GM20000 (cell line): Measurements from ENCODE around the gene PRKN.

Experiments
- DNase-seq: peaks from one replicate; pipeline ENCODE4 v3.0.0; 2012; ENCODE audit warnings: low spot score
- TF ChIP-seq, protein P1 (sequence below): IDR thresholded peaks from 2 replicates; pipeline ENCODE4 v1.5.1; 2012; ENCODE audit warnings: mild to moderate bottlenecking, control low read depth; ENCODE audit errors: extremely low read depth, missing control alignments

The PRKN gene

GRCh38 chr6:161477876-161478425 is 1249.6 kb downstream of the PRKN start:
- no peak for DNase-seq
- TF ChIP-seq, protein P1, sequence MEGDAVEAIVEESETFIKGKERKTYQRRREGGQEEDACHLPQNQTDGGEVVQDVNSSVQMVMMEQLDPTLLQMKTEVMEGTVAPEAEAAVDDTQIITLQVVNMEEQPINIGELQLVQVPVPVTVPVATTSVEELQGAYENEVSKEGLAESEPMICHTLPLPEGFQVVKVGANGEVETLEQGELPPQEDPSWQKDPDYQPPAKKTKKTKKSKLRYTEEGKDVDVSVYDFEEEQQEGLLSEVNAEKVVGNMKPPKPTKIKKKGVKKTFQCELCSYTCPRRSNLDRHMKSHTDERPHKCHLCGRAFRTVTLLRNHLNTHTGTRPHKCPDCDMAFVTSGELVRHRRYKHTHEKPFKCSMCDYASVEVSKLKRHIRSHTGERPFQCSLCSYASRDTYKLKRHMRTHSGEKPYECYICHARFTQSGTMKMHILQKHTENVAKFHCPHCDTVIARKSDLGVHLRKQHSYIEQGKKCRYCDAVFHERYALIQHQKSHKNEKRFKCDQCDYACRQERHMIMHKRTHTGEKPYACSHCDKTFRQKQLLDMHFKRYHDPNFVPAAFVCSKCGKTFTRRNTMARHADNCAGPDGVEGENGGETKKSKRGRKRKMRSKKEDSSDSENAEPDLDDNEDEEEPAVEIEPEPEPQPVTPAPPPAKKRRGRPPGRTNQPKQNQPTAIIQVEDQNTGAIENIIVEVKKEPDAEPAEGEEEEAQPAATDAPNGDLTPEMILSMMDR, result no peak

- TF ChIP-seq, protein P1, result no peak
- DNase-seq, result no peak
These were observed 1250.9 kb downstream of the PRKN start for GRCh38 chr6:161476711-161477110.

DNA sequence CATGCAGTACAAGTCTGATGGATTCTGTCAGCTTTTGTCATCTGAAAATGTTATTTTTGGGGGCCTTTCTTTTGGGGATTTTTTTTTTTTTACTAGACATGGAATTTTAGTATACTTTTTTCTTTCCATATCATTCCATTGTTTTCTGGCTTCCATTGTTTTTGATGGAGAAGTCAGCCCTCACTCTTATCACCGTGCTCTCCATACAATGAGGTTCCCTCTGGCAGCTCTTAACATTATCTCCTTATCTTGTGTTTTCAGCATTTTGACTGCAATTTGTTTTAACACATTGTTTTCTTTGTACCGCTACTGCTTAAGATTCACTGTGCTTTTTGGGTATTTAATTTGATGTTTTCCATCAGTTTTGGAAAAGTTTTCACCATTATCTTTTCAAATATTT is 1262.2 kb downstream of the PRKN start:
- TF ChIP-seq, protein P1, result no peak
- no peak for DNase-seq

DNA sequence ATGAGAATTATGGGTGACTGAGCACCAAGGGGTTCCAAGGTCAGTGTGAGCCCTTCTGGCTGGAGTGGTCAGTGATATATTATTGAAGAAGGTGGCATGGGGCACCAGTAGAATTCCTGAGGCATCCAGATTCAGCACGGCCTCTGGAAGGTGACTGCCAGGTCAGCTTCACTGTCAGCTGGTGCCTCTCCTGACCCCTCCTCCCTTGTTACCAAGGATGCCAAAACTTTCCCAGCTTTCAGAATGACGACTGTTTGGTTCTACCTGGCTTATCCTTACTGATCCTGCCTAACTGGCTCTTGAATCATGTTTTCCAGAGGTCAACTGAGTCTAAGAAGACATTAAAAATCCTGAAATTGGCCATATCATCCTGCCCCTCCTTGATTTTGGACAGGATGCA is 1264.5 kb downstream of the PRKN start:
- TF ChIP-seq, protein P1, result no peak
- no peak for DNase-seq

GRCh38 chr6:161462148-161462547 is 1265.4 kb downstream of the PRKN start:
- TF ChIP-seq, protein P1, result no peak
- DNase-seq, result no peak

DNA sequence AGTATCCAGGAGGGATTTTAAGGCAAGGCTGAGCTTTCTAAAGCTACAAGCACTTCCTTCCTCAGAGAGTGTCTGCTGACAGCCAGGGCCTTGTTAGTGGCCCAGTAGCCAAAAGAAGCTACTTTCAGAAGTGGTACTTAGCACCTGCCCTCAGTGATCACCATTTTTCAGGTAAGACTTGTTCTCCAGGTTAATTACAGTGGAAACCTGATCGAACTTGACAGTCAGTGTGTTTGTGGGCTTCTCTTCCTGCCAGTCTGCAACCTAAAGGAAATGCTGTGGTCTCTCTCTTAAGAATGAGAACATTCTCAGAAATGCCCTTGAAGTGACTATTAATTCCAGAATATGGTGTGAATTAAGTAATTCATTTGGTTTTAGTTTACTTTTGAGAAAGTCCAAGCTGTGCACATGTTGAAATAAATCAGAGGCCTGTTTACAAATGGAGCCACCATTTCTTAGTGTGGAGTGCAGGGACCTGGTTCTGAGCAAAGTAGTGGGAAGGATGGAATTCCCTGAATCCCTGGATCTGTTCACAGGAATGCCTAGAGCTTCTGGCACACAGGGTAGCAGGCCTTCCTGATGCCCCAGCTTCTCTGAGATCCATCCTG is 1268.5 kb downstream of the PRKN start:
- TF ChIP-seq, protein P1, result no peak
- no peak for DNase-seq

DNA sequence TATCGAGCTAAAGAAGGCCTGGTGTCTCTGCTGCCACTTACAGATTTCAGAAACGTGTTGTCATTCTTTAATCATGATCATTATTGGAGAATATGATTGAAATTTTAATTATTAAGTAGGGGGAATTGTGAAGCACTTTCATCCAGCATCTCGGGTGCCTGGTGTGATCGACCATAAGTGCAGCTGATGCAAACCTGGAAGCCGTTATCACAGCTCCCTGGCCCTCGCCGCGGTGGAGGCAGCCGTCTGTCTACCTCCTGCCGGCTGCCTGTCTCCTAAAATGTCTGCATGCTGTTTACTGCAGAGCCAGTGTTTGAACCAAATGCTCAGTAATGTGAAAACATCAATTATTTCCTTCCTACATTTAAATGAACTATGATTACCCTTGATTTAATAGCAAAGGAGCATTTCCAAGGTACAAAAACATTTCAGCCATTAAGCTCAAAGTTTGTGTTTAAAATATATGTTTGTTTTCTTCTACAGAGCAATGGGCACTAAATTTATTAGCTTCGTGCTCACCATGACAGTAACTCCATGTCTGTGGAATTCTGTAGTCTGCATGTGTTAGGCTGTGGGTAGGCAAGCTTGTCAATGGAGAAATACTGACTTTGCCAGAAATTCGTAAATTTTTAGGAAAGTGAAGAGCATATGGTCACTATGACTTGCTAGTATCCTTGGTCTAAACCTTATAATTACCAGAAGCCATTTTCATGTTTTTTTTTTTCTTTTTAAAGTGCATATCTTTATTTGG is 1269.2 kb downstream of the PRKN start:
- TF ChIP-seq, protein P1, result no peak
- DNase-seq, result no peak
